BLaER1 treated with 17β-estradiol and CSF1 and Interleukin-3, amounts not matched to agents 10 nM and 100 nM (cell line): ENCODE results near the gene SLC23A3.

Experiments used
- H3K27ac ChIP-seq, 11 experiments: shearing (Covaris generic); formaldehyde crosslinking; 2 replicates each; pipeline ENCODE4 v1.8.1; 2022
- H3K27me3 ChIP-seq, 11 experiments: shearing (Covaris generic); formaldehyde crosslinking; 2 replicates each; pipeline ENCODE4 v1.8.1; 2022
- H3K36me3 ChIP-seq, 11 experiments: shearing (Covaris generic); formaldehyde crosslinking; 2 replicates each; pipeline ENCODE4 v1.8.1; 2022
- H3K4me1 ChIP-seq, 10 experiments: shearing (Covaris generic); formaldehyde crosslinking; 2 replicates each; pipeline ENCODE4 v1.8.1; 2022
- H3K4me2 ChIP-seq, 11 experiments: shearing (Covaris generic); formaldehyde crosslinking; 2 replicates each; pipeline ENCODE4 v1.8.1; 2022
- H3K4me3 ChIP-seq, 10 experiments: shearing (Covaris generic); formaldehyde crosslinking; 2 replicates each; pipeline ENCODE4 v1.8.1; 2022
- H3K9ac ChIP-seq, 11 experiments: shearing (Covaris generic); formaldehyde crosslinking; 2 replicates each; pipeline ENCODE4 v1.8.1; 2022
- H3K9me3 ChIP-seq, 11 experiments: shearing (Covaris generic); formaldehyde crosslinking; replicated peaks in 1 of 11; 2 replicates each; pipeline ENCODE4 v1.8.1; 2022
- H4K20me1 ChIP-seq, 11 experiments: shearing (Covaris generic); formaldehyde crosslinking; 2 replicates each; pipeline ENCODE4 v1.8.1; 2022
- Cebpa-rat ChIP-seq, 11 experiments: shearing (Covaris generic); IDR thresholded peaks; 2 replicates each; pipeline ENCODE4 v1.8.1; 2022

SLC23A3 gene

DNA sequence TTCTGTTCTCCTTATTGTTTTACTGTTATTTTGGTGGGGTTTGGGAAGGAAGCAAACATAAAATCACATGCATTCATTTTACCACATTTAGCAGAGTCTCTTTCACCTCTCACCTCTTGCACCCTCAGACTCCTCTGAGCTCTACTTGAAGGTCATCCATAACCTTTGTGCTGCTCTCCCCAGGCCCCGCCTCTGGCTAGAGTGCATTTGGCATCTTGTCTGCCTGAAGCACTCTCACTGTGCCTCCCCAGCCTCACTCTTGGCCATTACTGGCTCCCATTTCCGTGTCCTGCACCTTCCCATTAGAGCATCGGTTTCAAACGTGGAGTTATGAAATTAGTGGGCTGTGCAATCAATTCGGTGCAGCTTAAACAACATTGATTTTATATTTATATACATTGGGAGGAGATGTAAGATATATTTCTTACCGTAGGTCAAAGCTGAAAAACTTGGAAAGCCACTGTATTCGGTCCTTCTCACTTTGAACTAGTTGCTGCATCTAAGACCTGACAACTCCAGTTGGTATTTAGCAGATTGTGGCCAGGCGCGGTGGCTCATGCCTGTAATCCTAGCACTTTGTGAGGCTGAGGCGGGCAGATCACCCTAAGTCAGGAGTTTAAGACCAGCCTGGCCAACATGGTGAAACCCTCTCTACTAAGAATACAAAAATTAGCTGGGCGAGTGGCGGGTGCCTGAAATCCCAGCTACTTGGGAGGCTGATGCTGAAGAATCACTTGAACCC lies 29.8 kb upstream of the SLC23A3 start:
- Histone ChIP-seq H3K4me1 (no peaks in the 10 kb centered on the region; a peak in 1 of 20 replicates), H4K20me1 (no peaks in the 10 kb centered on the region), H3K9me3 (peaks cover 0 to 4% (median 0%) of the 10 kb centered on the region in 11 experiments; a peak in 2 of 22 replicates), H3K27me3 (no peaks in the 10 kb centered on the region), H3K9ac (no peak overlapping the region), H3K4me3 (no peak overlapping the region), H3K27ac (no peak overlapping the region), H3K36me3 (no peaks in the 10 kb centered on the region), H3K4me2 (no peak overlapping the region)
- TF ChIP-seq Cebpa-rat (IDR thresholded peaks at IDR 0.05), result no peak

GRCh38 chr2:219198974-219199373 lies 29.1 kb upstream of the SLC23A3 start:
- Histone ChIP-seq H3K27ac (no peak overlapping the region), H3K4me3 (no peak overlapping the region), H3K9ac (no peak overlapping the region), H3K36me3 (no peaks in the 10 kb centered on the region), H3K4me2 (no peak overlapping the region), H4K20me1 (no peaks in the 10 kb centered on the region), H3K4me1 (no peaks in the 10 kb centered on the region; a peak in 1 of 20 replicates), H3K9me3 (0 out of 22 replicates have a peak, but pooled peaks cover 0 to 4% (median 0%) of the 10 kb centered on the region in 11 experiments), H3K27me3 (no peaks in the 10 kb centered on the region)
- no peak for TF ChIP-seq Cebpa-rat (IDR thresholded peaks at IDR 0.05)

- Histone ChIP-seq H3K4me1 (no peaks in the 10 kb centered on the region; a peak in 1 of 20 replicates), H3K27ac (no peak overlapping the region), H3K36me3 (no peaks in the 10 kb centered on the region), H3K27me3 (no peaks in the 10 kb centered on the region), H4K20me1 (no peaks in the 10 kb centered on the region), H3K4me3 (no peak overlapping the region), H3K9ac (no peak overlapping the region), H3K4me2 (no peak overlapping the region), H3K9me3 (0 out of 22 replicates have a peak, but pooled peaks cover 0 to 4% (median 0%) of the 10 kb centered on the region in 11 experiments)
- TF ChIP-seq Cebpa-rat (IDR thresholded peaks at IDR 0.05), result no peak
These were observed 27.6 kb upstream of the SLC23A3 start for GRCh38 chr2:219197388-219197787.

- no peak for TF ChIP-seq Cebpa-rat (IDR thresholded peaks at IDR 0.05)
- H3K27ac ChIP-seq, result no peak overlapping the region
These were observed 17.1 kb upstream of the SLC23A3 start for GRCh38 chr2:219186754-219187456.

DNA sequence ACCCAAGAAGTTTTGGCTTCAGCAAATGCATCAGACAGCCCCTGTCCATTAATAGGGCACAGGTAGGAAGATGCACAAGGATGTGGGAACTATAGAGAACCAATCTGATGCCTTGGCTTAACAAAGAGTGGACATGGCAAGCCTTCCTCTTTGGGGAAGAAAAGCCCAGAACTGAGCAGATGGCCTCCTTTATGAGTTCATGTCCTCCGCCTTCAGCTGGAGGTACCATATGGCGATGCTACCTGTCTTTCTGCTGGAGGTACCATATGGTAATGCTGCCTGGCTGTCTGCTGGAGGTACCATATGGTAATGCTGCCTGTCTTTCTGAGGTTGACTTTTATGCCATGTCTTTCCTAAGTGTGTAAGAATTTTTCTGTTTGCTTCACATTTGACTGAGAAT lies 14.3 kb upstream of the SLC23A3 start:
- peaks cover 54 to 69% (median 65%) of the 10 kb centered on the region in 11 experiments for H3K36me3 ChIP-seq
- peaks cover 22 to 53% (median 43%) of the 10 kb centered on the region in 11 experiments; a peak in 17 of 22 replicates for H4K20me1 ChIP-seq
- H3K4me2 ChIP-seq, result no peak overlapping the region
- TF ChIP-seq Cebpa-rat (IDR thresholded peaks at IDR 0.05), result no peak
- H3K4me3 ChIP-seq, result no peak overlapping the region
- H3K27ac ChIP-seq, result no peak overlapping the region
- no peaks in the 10 kb centered on the region for H3K9me3 ChIP-seq
- H3K4me1 ChIP-seq, result peaks cover 34 to 47% (median 42%) of the 10 kb centered on the region in 10 experiments
- H3K27me3 ChIP-seq, result no peaks in the 10 kb centered on the region
- no peak overlapping the region for H3K9ac ChIP-seq

More at GRCh38 chr2:219186754-219187456, 17.1 kb upstream of the SLC23A3 start:
- no peaks in the 10 kb centered on the region for H3K9me3 ChIP-seq
- peaks cover 29 to 43% (median 39%) of the 10 kb centered on the region in 11 experiments for H3K36me3 ChIP-seq
- no peak overlapping the region for H3K4me3 ChIP-seq
- H3K4me2 ChIP-seq, result no peak overlapping the region
- peaks cover 7 to 19% (median 14%) of the 10 kb centered on the region in 10 experiments for H3K4me1 ChIP-seq
- H3K9ac ChIP-seq, result no peak overlapping the region
- peaks cover 0 to 25% (median 15%) of the 10 kb centered on the region in 11 experiments; a peak in 12 of 22 replicates for H4K20me1 ChIP-seq
- no peaks in the 10 kb centered on the region for H3K27me3 ChIP-seq

GRCh38 chr2:219183151-219183772 lies 13.4 kb upstream of the SLC23A3 start:
- 0 out of 22 replicates have a peak overlapping the region, but pooled peaks of 3 of the 11 experiments have one; percentile 0 to 33 (median 26) for H3K9ac ChIP-seq
- no peak overlapping the region for H3K27ac ChIP-seq
- peak overlapping the region in 5 of 11 experiments; percentile 65 to 100 (median 91); a peak in 8 of 22 replicates for H3K4me2 ChIP-seq
- peaks cover 28 to 58% (median 47%) of the 10 kb centered on the region in 11 experiments; a peak in 17 of 22 replicates for H4K20me1 ChIP-seq
- TF ChIP-seq Cebpa-rat (IDR thresholded peaks at IDR 0.05), result no peak
- H3K36me3 ChIP-seq, result peaks cover 54 to 69% (median 65%) of the 10 kb centered on the region in 11 experiments
- H3K4me3 ChIP-seq, result no peak overlapping the region
- H3K27me3 ChIP-seq, result no peaks in the 10 kb centered on the region
- peaks cover 39 to 49% (median 45%) of the 10 kb centered on the region in 10 experiments for H3K4me1 ChIP-seq
- H3K9me3 ChIP-seq, result no peaks in the 10 kb centered on the region

- H3K4me1 ChIP-seq, result peaks cover 40 to 49% (median 45%) of the 10 kb centered on the region in 10 experiments
- no peaks in the 10 kb centered on the region for H3K9me3 ChIP-seq
- peak overlapping the region in 3 of 10 experiments; percentile 25 to 37 (median 30); a peak in 4 of 20 replicates for H3K4me3 ChIP-seq
- peak overlapping the region in 10 of 11 experiments; percentile 4 to 65 (median 39); a peak in 11 of 22 replicates for H3K9ac ChIP-seq
- H3K27me3 ChIP-seq, result no peaks in the 10 kb centered on the region
- peak overlapping the region in 8 of 11 experiments; percentile 12 to 54 (median 32); a peak in 9 of 22 replicates for H3K27ac ChIP-seq
- peaks cover 28 to 58% (median 47%) of the 10 kb centered on the region in 11 experiments; a peak in 17 of 22 replicates for H4K20me1 ChIP-seq
- no peak for TF ChIP-seq Cebpa-rat (IDR thresholded peaks at IDR 0.05)
- peak overlapping the region; percentile 14 to 100 (median 45); a peak in 20 of 22 replicates for H3K4me2 ChIP-seq
- peaks cover 54 to 69% (median 65%) of the 10 kb centered on the region in 11 experiments for H3K36me3 ChIP-seq
These were observed 12.7 kb upstream of the SLC23A3 start for GRCh38 chr2:219182331-219183150.

DNA sequence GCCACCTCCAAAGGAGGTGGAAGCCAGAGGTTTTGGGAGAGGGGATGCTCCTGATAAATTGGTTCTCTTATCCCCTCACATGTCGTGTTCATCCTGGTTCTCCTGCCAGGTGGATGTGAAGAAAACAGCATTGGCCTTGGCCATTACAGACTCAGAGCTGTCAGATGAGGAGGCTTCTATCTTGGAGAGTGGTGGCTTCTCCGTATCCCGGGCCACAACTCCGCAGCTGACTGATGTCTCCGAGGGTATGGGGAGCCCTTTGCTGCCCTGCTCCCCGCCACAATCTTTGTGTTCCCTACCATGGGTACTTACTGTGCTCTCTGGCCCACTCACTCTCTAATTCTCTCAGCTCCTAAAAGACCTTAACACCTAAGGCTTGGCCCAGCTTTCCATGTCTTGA lies 11.7 kb upstream of the SLC23A3 start:
- TF ChIP-seq Cebpa-rat (IDR thresholded peaks at IDR 0.05), result no peak
- peaks cover 28 to 58% (median 47%) of the 10 kb centered on the region in 11 experiments; a peak in 17 of 22 replicates for H4K20me1 ChIP-seq
- no peaks in the 10 kb centered on the region for H3K27me3 ChIP-seq
- H3K4me1 ChIP-seq, result peaks cover 40 to 52% (median 48%) of the 10 kb centered on the region in 10 experiments
- peak overlapping the region in 10 of 11 experiments; percentile 4 to 65 (median 42); a peak in 11 of 22 replicates for H3K9ac ChIP-seq
- H3K4me2 ChIP-seq, result peak overlapping the region; percentile 14 to 100 (median 45); a peak in 20 of 22 replicates
- peak overlapping the region in 7 of 11 experiments; percentile 12 to 54 (median 27); a peak in 7 of 22 replicates for H3K27ac ChIP-seq
- H3K4me3 ChIP-seq, result peak overlapping the region in 1 of 10 experiments; percentile 37; a peak in 1 of 20 replicates
- no peaks in the 10 kb centered on the region for H3K9me3 ChIP-seq
- H3K36me3 ChIP-seq, result peaks cover 54 to 69% (median 65%) of the 10 kb centered on the region in 11 experiments
